ENCODE results near the gene YPEL3. TPM values are rescaled to one million over a fixed set of nuclear protein-coding genes. Genes with fewer than 3 reads are reported as not detected.

YPEL3 gene
- polyA plus RNA-seq, 6 donors from 2014 or later: 214 to 383 (median 284) TPM

- Mint-ChIP-seq H3K27ac (no peak overlapping the region), H3K36me3 (no peaks in the 10 kb centered on the region), H3K9me3 (no peaks in the 10 kb centered on the region), H3K4me1 (peaks cover 2 to 9% (median 5%) of the 10 kb centered on the region in 3 donors), H3K4me3 (peak overlapping the region in 1 of 8 donors; percentile 30), H3K27me3 (no peaks in the 10 kb centered on the region)
- no peak for DNase-seq
- no peak for ATAC-seq (ENCODE audit: low read depth in 2 of 2)
Measured at GRCh38 chr16:30113711-30114333, 17.8 kb upstream of the YPEL3 start.

GRCh38 chr16:30113031-30113710 lies 17.2 kb upstream of the YPEL3 start, which contains the start of gene GDPD3:
GDPD3 (minus strand) TSS chr16:30113537; CDS start chr16:30113478, 59 bp downstream.
- no peak within 1 kb of the TSS for H3K27ac Mint-ChIP-seq

GRCh38 chr16:30112197-30113030 lies 16.4 kb upstream of the YPEL3 start:
- H3K36me3 Mint-ChIP-seq: no peaks in the 10 kb centered on the region
- H3K27me3 Mint-ChIP-seq: no peaks in the 10 kb centered on the region
- H3K27ac Mint-ChIP-seq: no peak overlapping the region
- peaks cover 2 to 9% (median 5%) of the 10 kb centered on the region in 3 donors for H3K4me1 Mint-ChIP-seq
- H3K9me3 Mint-ChIP-seq: no peaks in the 10 kb centered on the region
- peak in 1 of 2 donors; percentile 55 for ATAC-seq (ENCODE audit: low read depth in 2 of 2)
- DNase-seq: no peak
- H3K4me3 Mint-ChIP-seq: no peak overlapping the region

More at GRCh38 chr16:30113031-30113710, 17.2 kb upstream of the YPEL3 start, which contains the start of gene GDPD3:
- ATAC-seq (ENCODE audit: low read depth in 2 of 2) (no peak), DNase-seq (no peak)
- Mint-ChIP-seq H3K27me3 (no peaks in the 10 kb centered on the region), H3K4me1 (peaks cover 2 to 9% (median 5%) of the 10 kb centered on the region in 3 donors), H3K9me3 (no peaks in the 10 kb centered on the region), H3K36me3 (no peaks in the 10 kb centered on the region), H3K4me3 (peak within 1 kb of the TSS in 2 of 8 donors; percentile 30 to 70)

- ATAC-seq (ENCODE audit: low read depth in 2 of 2) (no peak), DNase-seq (no peak)
- H3K4me1 Mint-ChIP-seq: peaks cover 2 to 9% (median 5%) of the 10 kb centered on the region in 3 donors
- no peaks in the 10 kb centered on the region for H3K27me3 Mint-ChIP-seq
- peak overlapping the region in 1 of 8 donors; percentile 57 for H3K4me3 Mint-ChIP-seq
- H3K27ac Mint-ChIP-seq: no peak overlapping the region
- no peaks in the 10 kb centered on the region for H3K9me3 Mint-ChIP-seq
- no peaks in the 10 kb centered on the region for H3K36me3 Mint-ChIP-seq
Measured at GRCh38 chr16:30110661-30111060, 14.6 kb upstream of the YPEL3 start.

GRCh38 chr16:30108059-30108850 lies 12.2 kb upstream of the YPEL3 start:
- no peak for ATAC-seq (ENCODE audit: low read depth in 2 of 2)
- peaks cover 0 to 9% of the 10 kb centered on the region in 2 donors for H3K36me3 Mint-ChIP-seq

GRCh38 chr16:30104492-30104891 lies 8.5 kb upstream of the YPEL3 start:
- Mint-ChIP-seq H3K36me3 (peaks cover 0 to 9% of the 10 kb centered on the region in 2 donors), H3K27ac (no peak overlapping the region), H3K9me3 (peaks cover 0 to 4% (median 0%) of the 10 kb centered on the region in 7 donors), H3K27me3 (no peaks in the 10 kb centered on the region), H3K4me1 (peaks cover 0 to 4% (median 1%) of the 10 kb centered on the region in 3 donors), H3K4me3 (no peak overlapping the region)
- ATAC-seq (ENCODE audit: low read depth in 2 of 2) (no peak), DNase-seq (no peak)

More at GRCh38 chr16:30108059-30108850, 12.2 kb upstream of the YPEL3 start:
- Mint-ChIP-seq H3K27me3 (no peaks in the 10 kb centered on the region), H3K4me3 (no peak overlapping the region), H3K27ac (no peak overlapping the region), H3K9me3 (no peaks in the 10 kb centered on the region), H3K4me1 (peaks cover 3 to 13% (median 4%) of the 10 kb centered on the region in 3 donors)
- DNase-seq: no peak

GRCh38 chr16:30104090-30104489 lies 8.1 kb upstream of the YPEL3 start:
- H3K4me3 Mint-ChIP-seq: no peak overlapping the region
- peaks cover 0 to 4% (median 1%) of the 10 kb centered on the region in 3 donors for H3K4me1 Mint-ChIP-seq
- DNase-seq: no peak
- H3K36me3 Mint-ChIP-seq: peaks cover 0 to 9% of the 10 kb centered on the region in 2 donors
- H3K9me3 Mint-ChIP-seq: peaks cover 0 to 6% (median 0%) of the 10 kb centered on the region in 7 donors
- peak overlapping the region in 3 of 6 donors; percentile 13 to 80 (median 50) for H3K27ac Mint-ChIP-seq
- no peaks in the 10 kb centered on the region for H3K27me3 Mint-ChIP-seq
- ATAC-seq (ENCODE audit: low read depth in 2 of 2): no peak

- Mint-ChIP-seq H3K27me3 (no peaks in the 10 kb centered on the region), H3K36me3 (peaks cover 16 to 25% of the 10 kb centered on the region in 2 donors), H3K4me1 (peaks cover 27 to 38% (median 31%) of the 10 kb centered on the region in 3 donors), H3K9me3 (peaks cover 5 to 29% (median 25%) of the 10 kb centered on the region in 7 donors), H3K4me3 (peak overlapping the region; percentile 75 to 92 (median 88)), H3K27ac (peak overlapping the region; percentile 80 to 98 (median 94))
- DNase-seq (peak; percentile 35), ATAC-seq (ENCODE audit: low read depth in 2 of 2) (no peak)
Measured at GRCh38 chr16:30096862-30097563, 1.0 kb upstream of the YPEL3 start.

GRCh38 chr16:30095166-30096078 lies 591 bp downstream of the YPEL3 start:
- ATAC-seq (ENCODE audit: low read depth in 2 of 2) (no peak), DNase-seq (no peak)

GRCh38 chr16:30094541-30095165 lies 1.4 kb downstream of the YPEL3 start:
- Mint-ChIP-seq H3K4me1 (peaks cover 31 to 46% (median 40%) of the 10 kb centered on the region in 3 donors), H3K36me3 (peaks cover 16 to 25% of the 10 kb centered on the region in 2 donors), H3K27ac (peak overlapping the region; percentile 63 to 95 (median 81)), H3K9me3 (peaks cover 5 to 27% (median 25%) of the 10 kb centered on the region in 7 donors), H3K27me3 (no peaks in the 10 kb centered on the region), H3K4me3 (peak overlapping the region; percentile 86 to 94 (median 92))
- DNase-seq (no peak), ATAC-seq (ENCODE audit: low read depth in 2 of 2) (no peak)

More at GRCh38 chr16:30095166-30096078, 591 bp downstream of the YPEL3 start:
- H3K36me3 Mint-ChIP-seq: peaks cover 16 to 25% of the 10 kb centered on the region in 2 donors
- H3K27ac Mint-ChIP-seq: peak overlapping the region; percentile 79 to 97 (median 94)
- H3K9me3 Mint-ChIP-seq: peaks cover 5 to 29% (median 25%) of the 10 kb centered on the region in 7 donors
- H3K4me3 Mint-ChIP-seq: peak overlapping the region; percentile 86 to 94 (median 92)
- no peaks in the 10 kb centered on the region for H3K27me3 Mint-ChIP-seq
- H3K4me1 Mint-ChIP-seq: peaks cover 31 to 41% (median 34%) of the 10 kb centered on the region in 3 donors

Measured in naive B cell (primary cell).